Stimulated activated naive CD8-positive, alpha-beta T cell treated with anti-CD3 and anti-CD28 coated beads, Interleukin-15, amount 100 ng/mL, for 72 hours (primary cell): ENCODE results near the gene PHF10.

Source experiments
- ATAC-seq: fragments of 150-1000 bp; cut with Tn5 transposase; 2 replicates; pipeline ENCODE4 v1.10.0; 2021; ENCODE audit warnings: mild to moderate bottlenecking, moderate library complexity
- DNase-seq, 2 donors: peaks; one replicate each; pipeline ENCODE4 v3.0.0; 2021 to 2022
- H3K27ac Mint-ChIP-seq, 2 donors: one replicate each; pipeline ENCODE4 v1.8.0; 2022; ENCODE audit warnings: mild to moderate bottlenecking in 2 of 2, mixed read lengths in 2 of 2, moderate library complexity in 2 of 2
- H3K27me3 Mint-ChIP-seq: one replicate; pipeline ENCODE4 v1.8.0; 2022; ENCODE audit warnings: mixed read lengths
- H3K4me1 Mint-ChIP-seq: one replicate; pipeline ENCODE4 v1.8.0; 2022; ENCODE audit warnings: mild to moderate bottlenecking, mixed read lengths
- H3K4me3 Mint-ChIP-seq, 2 donors: one replicate each; pipeline ENCODE4 v1.8.0; 2022; ENCODE audit warnings: mild to moderate bottlenecking in 2 of 2, mixed read lengths in 2 of 2, moderate library complexity in 1 of 2
- H3K9me3 Mint-ChIP-seq, 2 donors: one replicate each; pipeline ENCODE4 v1.8.0; 2022; ENCODE audit warnings: mixed read lengths in 2 of 2

PHF10 gene

DNA sequence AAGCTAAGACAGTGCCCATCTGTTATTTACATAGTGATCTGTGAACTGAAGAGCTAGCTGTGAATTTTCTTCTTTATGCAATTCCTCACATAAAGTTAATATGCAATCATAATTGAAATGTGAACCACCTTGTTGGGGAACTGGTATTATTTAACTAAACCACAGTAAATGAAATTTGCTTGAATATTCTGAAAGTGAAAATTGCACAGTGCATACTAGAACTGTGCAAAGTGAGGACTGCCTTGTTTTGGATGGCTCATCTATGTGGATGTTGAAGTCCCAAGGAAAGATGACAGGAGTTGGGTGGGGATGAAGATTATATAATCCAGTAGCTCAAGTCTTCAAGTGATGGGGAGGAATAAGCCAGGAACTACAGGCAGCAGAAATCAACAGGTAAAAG lies 5.7 kb upstream of the PHF10 start:
- peaks cover 10% of the 10 kb centered on the region for H3K27me3 Mint-ChIP-seq
- no peak overlapping the region for H3K27ac Mint-ChIP-seq
- ATAC-seq (no peak), DNase-seq (no peak)
- H3K4me3 Mint-ChIP-seq = no peak overlapping the region
- peaks cover 23% of the 10 kb centered on the region for H3K4me1 Mint-ChIP-seq
- H3K9me3 Mint-ChIP-seq = no peaks in the 10 kb centered on the region

DNA sequence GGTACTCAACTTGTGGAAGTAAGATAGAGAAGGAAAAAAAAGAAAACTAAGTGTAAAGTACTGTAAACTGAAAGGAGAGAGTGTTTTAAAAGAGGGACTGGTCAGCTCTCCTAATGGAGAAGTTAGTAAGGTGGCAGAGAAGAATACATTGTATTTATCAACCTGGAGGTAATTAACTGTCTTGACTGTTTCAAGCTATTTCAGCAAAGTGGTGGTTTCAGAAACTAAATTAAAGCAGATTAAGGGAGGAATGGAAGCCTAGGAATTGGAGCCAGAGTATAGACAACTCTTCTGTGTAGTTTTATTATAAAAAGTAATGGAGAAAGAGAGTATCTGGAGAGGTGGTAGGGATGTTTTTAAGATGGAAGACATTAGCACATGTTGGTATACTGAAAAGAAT lies 2.7 kb upstream of the PHF10 start:
- Mint-ChIP-seq H3K27me3 (no peaks in the 10 kb centered on the region), H3K4me3 (no peak overlapping the region), H3K9me3 (no peaks in the 10 kb centered on the region), H3K27ac (no peak overlapping the region), H3K4me1 (peaks cover 23% of the 10 kb centered on the region)
- no peak for DNase-seq
- no peak for ATAC-seq

DNA sequence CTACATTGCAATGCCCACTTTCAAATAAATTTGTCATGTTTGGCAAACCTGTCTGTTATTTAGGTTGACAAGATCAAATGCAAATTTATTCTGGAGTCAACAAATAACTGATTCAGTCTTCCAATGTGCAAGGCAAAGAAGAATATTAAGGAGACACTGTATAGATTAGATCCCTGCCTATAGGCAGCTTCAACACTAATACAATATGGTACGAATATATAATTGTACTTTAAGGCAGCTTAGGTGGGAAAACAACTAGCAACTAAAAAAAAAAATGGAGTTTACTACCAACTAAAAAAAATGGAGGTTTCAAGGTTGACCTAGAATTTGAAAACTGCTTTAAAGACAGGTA lies 1.7 kb upstream of the PHF10 start:
- Mint-ChIP-seq H3K4me1 (peaks cover 31% of the 10 kb centered on the region), H3K27ac (peak overlapping the region in 1 of 2 donors; percentile 28)

DNA sequence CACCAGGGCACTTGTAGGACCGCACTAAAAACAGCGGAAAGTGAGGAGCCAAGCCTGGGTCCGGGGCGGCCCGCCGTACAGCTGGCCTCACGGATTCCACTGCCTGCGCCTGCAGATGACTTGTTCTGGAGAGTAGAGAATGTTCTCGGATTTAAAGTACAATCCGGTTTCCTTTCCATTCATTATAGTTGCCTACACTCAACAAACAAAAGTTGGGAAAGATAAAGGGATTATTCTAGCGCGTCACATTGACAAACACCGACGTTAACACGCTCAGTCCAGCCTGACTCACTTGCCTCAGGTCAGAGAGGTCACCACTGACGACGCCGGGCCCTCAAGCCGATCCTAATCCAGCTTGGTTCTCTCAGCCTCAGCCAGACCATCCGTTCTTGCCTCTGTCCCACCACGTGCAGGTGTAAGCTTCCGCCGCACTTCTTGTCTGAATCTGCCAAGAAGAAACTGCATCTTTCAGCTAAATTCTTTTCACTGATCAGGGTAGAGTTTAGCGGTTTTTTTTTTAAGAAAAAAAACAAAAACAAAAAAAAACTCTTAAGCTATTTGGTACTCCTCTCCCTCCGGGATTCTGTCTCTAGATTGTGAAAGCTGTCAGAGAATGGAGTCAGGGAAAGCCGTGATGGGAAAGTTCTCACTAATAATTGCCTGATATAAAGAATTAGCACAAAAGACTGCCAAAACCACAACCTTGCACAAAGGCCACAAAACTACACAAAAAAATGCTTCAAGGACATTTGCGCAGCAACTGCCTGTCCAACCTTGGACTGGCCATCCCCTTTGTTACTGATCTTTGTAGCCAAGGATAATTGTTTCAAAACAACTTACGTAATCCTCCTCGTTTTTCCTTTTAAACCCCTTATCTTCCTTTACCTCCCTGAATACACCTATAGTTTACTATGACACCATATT lies 1.1 kb upstream of the PHF10 start:
- Mint-ChIP-seq H3K27me3 (no peaks in the 10 kb centered on the region), H3K4me1 (peaks cover 37% of the 10 kb centered on the region), H3K27ac (peak overlapping the region; percentile 69 to 73), H3K9me3 (no peaks in the 10 kb centered on the region), H3K4me3 (peak overlapping the region; percentile 71 to 78)
- ATAC-seq (peak; percentile 33), DNase-seq (peak; percentile 4 to 28)

More for the DNA sequence above, 1.7 kb upstream of the PHF10 start:
- Mint-ChIP-seq H3K27me3 (no peaks in the 10 kb centered on the region), H3K4me3 (peak overlapping the region in 1 of 2 donors; percentile 78), H3K9me3 (no peaks in the 10 kb centered on the region)
- ATAC-seq = no peak
- DNase-seq = no peak

GRCh38 chr6:169723991-169724493 lies 258 bp downstream of the PHF10 start:
- Mint-ChIP-seq H3K4me3 (peak overlapping the region; percentile 47 to 48), H3K9me3 (no peaks in the 10 kb centered on the region), H3K27me3 (no peaks in the 10 kb centered on the region), H3K4me1 (peaks cover 50% of the 10 kb centered on the region), H3K27ac (peak overlapping the region; percentile 57 to 75)
- peak; percentile 51 for ATAC-seq
- DNase-seq = peak; percentile 38 to 47

DNA sequence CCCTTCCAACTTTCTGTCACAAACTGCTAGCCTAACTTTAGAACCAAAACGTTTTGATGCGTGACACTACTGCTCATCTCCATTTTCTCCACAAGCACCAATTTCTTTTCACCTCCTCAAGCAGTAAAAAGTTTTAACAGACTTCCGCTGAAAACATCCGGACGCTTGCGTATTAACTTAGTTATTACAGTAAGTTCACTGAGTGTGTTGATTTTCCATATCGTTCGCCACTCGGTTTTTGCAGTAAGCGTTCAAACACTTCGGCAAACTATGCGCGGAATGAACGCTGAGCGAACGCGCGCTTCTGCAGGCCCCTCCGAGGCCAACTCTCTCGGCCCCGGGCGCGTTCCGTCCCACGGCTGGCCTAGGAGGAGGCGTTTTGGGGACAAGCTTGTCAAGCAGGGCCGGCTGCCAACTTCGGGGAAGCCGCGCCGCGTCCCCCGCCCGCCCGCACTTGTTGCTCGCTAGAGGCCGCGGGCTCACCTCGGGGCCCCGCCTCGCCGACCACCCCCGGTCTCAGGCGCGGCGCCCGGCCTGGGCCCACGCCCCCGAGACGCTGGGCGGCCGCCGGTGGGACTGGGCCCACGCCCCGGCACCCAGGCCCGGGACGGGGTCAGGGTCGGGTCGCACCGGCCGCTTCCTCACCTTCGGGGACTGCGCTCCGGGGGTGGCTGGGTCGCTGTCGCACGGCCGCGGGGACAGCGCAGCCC lies 945 bp downstream of the PHF10 start:
- ATAC-seq (peak; percentile 63), DNase-seq (peak; percentile 76)
- H3K4me3 Mint-ChIP-seq = peak overlapping the region; percentile 78 to 95
- H3K9me3 Mint-ChIP-seq = no peaks in the 10 kb centered on the region
- H3K4me1 Mint-ChIP-seq = peaks cover 51% of the 10 kb centered on the region
- H3K27me3 Mint-ChIP-seq = no peaks in the 10 kb centered on the region
- H3K27ac Mint-ChIP-seq = peak overlapping the region; percentile 34 to 94

- H3K4me1 Mint-ChIP-seq = peaks cover 45% of the 10 kb centered on the region
- no peaks in the 10 kb centered on the region for H3K9me3 Mint-ChIP-seq
- no peaks in the 10 kb centered on the region for H3K27me3 Mint-ChIP-seq
- H3K27ac Mint-ChIP-seq = peak overlapping the region; percentile 34 to 94
- DNase-seq (peak; percentile 15 to 34), ATAC-seq (peak; percentile 32)
- H3K4me3 Mint-ChIP-seq = peak overlapping the region; percentile 78 to 95
Observed at GRCh38 chr6:169722362-169723199, 1.7 kb downstream of the PHF10 start.

GRCh38 chr6:169720207-169720855 lies 4.0 kb downstream of the PHF10 start:
- Mint-ChIP-seq H3K4me3 (peak overlapping the region in 1 of 2 donors; percentile 3), H3K9me3 (no peaks in the 10 kb centered on the region), H3K4me1 (peaks cover 28% of the 10 kb centered on the region), H3K27ac (no peak overlapping the region), H3K27me3 (no peaks in the 10 kb centered on the region)
- DNase-seq (no peak), ATAC-seq (no peak)

GRCh38 chr6:169719117-169719516 lies 5.2 kb downstream of the PHF10 start:
- H3K4me3 Mint-ChIP-seq = no peak overlapping the region
- H3K27ac Mint-ChIP-seq = no peak overlapping the region
- DNase-seq = no peak
- peaks cover 28% of the 10 kb centered on the region for H3K4me1 Mint-ChIP-seq
- H3K9me3 Mint-ChIP-seq = no peaks in the 10 kb centered on the region
- H3K27me3 Mint-ChIP-seq = no peaks in the 10 kb centered on the region
- ATAC-seq = no peak

DNA sequence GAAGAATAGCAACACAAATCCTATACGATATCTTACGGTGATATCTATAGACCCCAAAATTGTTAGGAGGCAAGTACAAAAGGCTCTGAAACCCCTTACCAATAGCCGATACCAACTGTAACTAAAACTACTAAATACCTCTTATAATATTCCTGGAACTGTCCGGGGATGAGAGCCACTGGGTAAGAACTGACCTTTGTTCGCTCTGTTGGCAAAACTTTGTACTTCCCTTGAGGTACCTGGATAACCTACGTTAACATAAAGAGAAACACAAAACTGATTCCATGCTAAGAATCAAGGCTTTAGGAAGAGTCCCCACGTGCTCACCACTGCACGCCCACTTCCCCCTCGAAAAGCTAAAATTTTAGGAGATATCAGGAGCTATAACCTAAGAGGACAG lies 9.7 kb downstream of the PHF10 start:
- H3K9me3 Mint-ChIP-seq = no peaks in the 10 kb centered on the region
- no peak for DNase-seq
- no peak for ATAC-seq
- H3K27me3 Mint-ChIP-seq = no peaks in the 10 kb centered on the region
- H3K27ac Mint-ChIP-seq = no peak overlapping the region
- peaks cover 13% of the 10 kb centered on the region for H3K4me1 Mint-ChIP-seq
- no peak overlapping the region for H3K4me3 Mint-ChIP-seq

DNA sequence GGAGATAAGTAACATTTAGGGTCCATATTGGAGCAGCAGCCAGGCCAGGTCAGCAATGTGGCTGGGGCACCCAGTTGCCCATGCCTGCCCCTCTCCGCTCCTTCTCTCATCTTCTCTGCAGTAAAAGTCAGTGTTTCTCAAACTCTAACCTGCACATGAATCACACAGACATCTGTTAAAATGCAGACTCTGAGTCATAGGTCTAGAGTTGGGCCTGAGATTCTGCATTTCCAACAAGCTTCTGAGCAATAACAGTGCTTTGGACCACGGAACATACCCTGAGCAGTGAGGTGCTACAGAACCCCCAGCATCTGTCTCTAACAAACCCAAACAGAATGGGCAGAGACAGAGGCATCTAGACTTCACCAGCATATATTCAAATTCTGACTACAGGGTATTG lies 10.1 kb downstream of the PHF10 start:
- Mint-ChIP-seq H3K9me3 (no peaks in the 10 kb centered on the region), H3K4me3 (no peak overlapping the region), H3K27me3 (no peaks in the 10 kb centered on the region), H3K4me1 (peaks cover 13% of the 10 kb centered on the region), H3K27ac (no peak overlapping the region)
- DNase-seq (no peak), ATAC-seq (no peak)

DNA sequence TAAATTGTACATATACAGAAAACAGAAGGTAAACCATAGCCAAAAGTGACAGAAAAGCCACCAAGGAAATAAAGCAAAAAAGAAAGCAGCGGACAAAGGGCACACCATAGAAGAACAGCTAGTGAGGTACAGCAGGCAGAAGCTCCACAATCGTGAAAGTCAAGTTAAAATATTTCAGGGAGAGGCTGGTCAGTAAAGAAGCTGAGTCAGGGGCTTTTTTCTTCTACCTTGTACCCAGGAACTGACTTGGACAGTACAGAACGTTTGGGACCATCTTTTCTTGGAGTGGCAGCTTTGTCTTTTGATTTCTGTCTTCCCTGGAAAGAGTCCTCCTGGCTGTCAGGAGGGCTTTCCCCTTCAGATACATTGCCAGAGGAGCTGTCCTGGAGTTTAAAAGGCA lies 14.3 kb downstream of the PHF10 start:
- DNase-seq = no peak
- ATAC-seq = no peak
- no peaks in the 10 kb centered on the region for H3K27me3 Mint-ChIP-seq
- no peak overlapping the region for H3K27ac Mint-ChIP-seq
- no peaks in the 10 kb centered on the region for H3K9me3 Mint-ChIP-seq
- no peak overlapping the region for H3K4me3 Mint-ChIP-seq
- H3K4me1 Mint-ChIP-seq = peaks cover 38% of the 10 kb centered on the region

GRCh38 chr6:169709293-169709692 lies 15.0 kb downstream of the PHF10 start:
- peaks cover 42% of the 10 kb centered on the region for H3K4me1 Mint-ChIP-seq
- ATAC-seq (no peak), DNase-seq (no peak)
- H3K27me3 Mint-ChIP-seq = no peaks in the 10 kb centered on the region
- H3K27ac Mint-ChIP-seq = no peak overlapping the region
- H3K4me3 Mint-ChIP-seq = no peak overlapping the region
- H3K9me3 Mint-ChIP-seq = no peaks in the 10 kb centered on the region

GRCh38 chr6:169707772-169708171 lies 16.5 kb downstream of the PHF10 start:
- DNase-seq (no peak), ATAC-seq (no peak)
- peaks cover 52% of the 10 kb centered on the region for H3K4me1 Mint-ChIP-seq
- H3K4me3 Mint-ChIP-seq = no peak overlapping the region
- no peaks in the 10 kb centered on the region for H3K9me3 Mint-ChIP-seq
- no peaks in the 10 kb centered on the region for H3K27me3 Mint-ChIP-seq
- H3K27ac Mint-ChIP-seq = peak overlapping the region in 1 of 2 donors; percentile 52

DNA sequence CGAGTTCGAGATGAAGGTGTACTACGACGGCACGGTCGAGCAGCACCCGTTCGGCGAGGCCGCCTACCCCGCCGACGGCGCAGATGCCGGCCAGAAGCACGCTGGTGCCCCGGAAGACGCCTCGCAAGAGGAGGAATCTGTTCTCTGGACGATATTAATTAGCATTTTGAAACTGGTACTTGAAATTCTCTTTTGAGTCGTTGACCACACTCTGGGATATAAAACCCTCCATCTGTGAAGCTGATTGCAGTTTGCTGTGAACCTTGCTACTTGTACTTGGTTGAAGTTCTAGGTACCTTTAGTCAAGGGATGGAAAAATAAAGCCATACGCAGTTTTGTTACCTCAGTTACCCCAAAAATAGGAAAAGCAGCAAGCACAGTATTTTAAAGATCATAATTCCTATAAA lies 21.5 kb downstream of the PHF10 start:
- DNase-seq (no peak), ATAC-seq (peak; percentile 35)
- H3K4me3 Mint-ChIP-seq = peak overlapping the region; percentile 91 to 94
- H3K9me3 Mint-ChIP-seq = no peaks in the 10 kb centered on the region
- peaks cover 67% of the 10 kb centered on the region for H3K4me1 Mint-ChIP-seq
- no peaks in the 10 kb centered on the region for H3K27me3 Mint-ChIP-seq
- H3K27ac Mint-ChIP-seq = peak overlapping the region; percentile 91 to 95
